ENCODE data around the gene POU5F1.

DNA sequence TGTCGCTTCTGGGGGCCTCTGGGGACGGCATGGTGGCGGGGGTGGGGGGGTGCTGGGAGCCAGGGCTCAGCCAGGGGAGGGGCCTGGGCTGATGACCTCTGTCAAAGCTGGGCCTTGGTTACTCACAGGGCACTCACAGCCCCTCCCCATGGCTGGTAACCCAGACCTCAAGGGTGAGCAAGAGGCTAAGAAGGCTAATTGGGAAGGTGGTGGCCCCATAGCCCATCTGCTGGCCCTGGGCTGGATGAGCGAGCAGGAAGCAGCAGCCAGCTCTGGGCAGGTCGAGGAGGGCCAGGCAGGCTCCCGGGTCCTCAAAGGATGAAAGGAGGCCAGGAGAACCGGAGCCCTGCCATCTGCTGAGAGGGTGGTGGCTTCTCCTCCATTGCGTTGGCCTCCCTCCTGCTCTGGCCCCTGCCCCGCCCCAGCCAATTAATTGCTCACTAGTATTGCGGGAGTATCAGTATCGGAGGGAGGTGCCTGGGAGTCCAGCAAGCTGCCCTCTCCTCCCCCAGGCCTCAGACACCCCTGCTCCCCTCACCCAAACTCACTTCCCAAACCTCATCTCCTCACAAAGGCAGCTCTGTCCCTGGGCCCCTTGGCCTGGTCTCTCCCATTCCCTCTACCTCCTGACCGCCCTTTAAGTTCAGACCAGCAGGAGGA, 49.2 kb downstream of the POU5F1 start:
- TF ChIP-seq EZH2 (IDR thresholded peaks at IDR 0.05; ENCODE audit: borderline replicate concordance, insufficient read depth, low read length, poor library complexity, severe bottlenecking): no peak
- TF ChIP-seq, protein P1, sequence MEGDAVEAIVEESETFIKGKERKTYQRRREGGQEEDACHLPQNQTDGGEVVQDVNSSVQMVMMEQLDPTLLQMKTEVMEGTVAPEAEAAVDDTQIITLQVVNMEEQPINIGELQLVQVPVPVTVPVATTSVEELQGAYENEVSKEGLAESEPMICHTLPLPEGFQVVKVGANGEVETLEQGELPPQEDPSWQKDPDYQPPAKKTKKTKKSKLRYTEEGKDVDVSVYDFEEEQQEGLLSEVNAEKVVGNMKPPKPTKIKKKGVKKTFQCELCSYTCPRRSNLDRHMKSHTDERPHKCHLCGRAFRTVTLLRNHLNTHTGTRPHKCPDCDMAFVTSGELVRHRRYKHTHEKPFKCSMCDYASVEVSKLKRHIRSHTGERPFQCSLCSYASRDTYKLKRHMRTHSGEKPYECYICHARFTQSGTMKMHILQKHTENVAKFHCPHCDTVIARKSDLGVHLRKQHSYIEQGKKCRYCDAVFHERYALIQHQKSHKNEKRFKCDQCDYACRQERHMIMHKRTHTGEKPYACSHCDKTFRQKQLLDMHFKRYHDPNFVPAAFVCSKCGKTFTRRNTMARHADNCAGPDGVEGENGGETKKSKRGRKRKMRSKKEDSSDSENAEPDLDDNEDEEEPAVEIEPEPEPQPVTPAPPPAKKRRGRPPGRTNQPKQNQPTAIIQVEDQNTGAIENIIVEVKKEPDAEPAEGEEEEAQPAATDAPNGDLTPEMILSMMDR (IDR thresholded peaks at IDR 0.05; ENCODE audit: poor library complexity, severe bottlenecking): no peak
- TF ChIP-seq POLR2AphosphoS5 (IDR thresholded peaks at IDR 0.05): no peak
- TF ChIP-seq EP300 (conservative IDR thresholded peaks at IDR 0.05; ENCODE audit: poor library complexity, severe bottlenecking): no peak
- TF ChIP-seq, protein P2, sequence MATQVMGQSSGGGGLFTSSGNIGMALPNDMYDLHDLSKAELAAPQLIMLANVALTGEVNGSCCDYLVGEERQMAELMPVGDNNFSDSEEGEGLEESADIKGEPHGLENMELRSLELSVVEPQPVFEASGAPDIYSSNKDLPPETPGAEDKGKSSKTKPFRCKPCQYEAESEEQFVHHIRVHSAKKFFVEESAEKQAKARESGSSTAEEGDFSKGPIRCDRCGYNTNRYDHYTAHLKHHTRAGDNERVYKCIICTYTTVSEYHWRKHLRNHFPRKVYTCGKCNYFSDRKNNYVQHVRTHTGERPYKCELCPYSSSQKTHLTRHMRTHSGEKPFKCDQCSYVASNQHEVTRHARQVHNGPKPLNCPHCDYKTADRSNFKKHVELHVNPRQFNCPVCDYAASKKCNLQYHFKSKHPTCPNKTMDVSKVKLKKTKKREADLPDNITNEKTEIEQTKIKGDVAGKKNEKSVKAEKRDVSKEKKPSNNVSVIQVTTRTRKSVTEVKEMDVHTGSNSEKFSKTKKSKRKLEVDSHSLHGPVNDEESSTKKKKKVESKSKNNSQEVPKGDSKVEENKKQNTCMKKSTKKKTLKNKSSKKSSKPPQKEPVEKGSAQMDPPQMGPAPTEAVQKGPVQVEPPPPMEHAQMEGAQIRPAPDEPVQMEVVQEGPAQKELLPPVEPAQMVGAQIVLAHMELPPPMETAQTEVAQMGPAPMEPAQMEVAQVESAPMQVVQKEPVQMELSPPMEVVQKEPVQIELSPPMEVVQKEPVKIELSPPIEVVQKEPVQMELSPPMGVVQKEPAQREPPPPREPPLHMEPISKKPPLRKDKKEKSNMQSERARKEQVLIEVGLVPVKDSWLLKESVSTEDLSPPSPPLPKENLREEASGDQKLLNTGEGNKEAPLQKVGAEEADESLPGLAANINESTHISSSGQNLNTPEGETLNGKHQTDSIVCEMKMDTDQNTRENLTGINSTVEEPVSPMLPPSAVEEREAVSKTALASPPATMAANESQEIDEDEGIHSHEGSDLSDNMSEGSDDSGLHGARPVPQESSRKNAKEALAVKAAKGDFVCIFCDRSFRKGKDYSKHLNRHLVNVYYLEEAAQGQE (IDR thresholded peaks at IDR 0.05; ENCODE audit: borderline replicate concordance): no peak
- TF ChIP-seq TAF1 (IDR thresholded peaks at IDR 0.05; ENCODE audit: low read depth): no peak
- no peak for TF ChIP-seq RAD21 (conservative IDR thresholded peaks at IDR 0.05)

Data from neural cell (in vitro differentiated cells).